HL-60 (cell line): ENCODE results near the gene KRT24.

Experiments
- CTCF ChIP-seq: IDR thresholded peaks from one replicate; pipeline ENCODE4 v1.5.1; 2011; ENCODE audit warnings: low read length, control low read depth, inconsistent platforms; ENCODE audit not compliant: insufficient read depth
- GABPA ChIP-seq: IDR thresholded peaks from 2 replicates; pipeline ENCODE4 v1.6.1; 2012; ENCODE audit warnings: low read depth
- POLR2AphosphoS5 ChIP-seq: IDR thresholded peaks from 2 replicates; pipeline ENCODE4 v1.6.1; 2012; ENCODE audit warnings: low read depth

GRCh38 chr17:40738553-40738952, 35.0 kb upstream of the KRT24 start:
- TF ChIP-seq CTCF (no peak), GABPA (no peak), POLR2AphosphoS5 (no peak)
